Smooth muscle cell (in vitro differentiated cells): Measurements from ENCODE around the gene H1-8. TPM values are rescaled to one million over a fixed set of nuclear protein-coding genes. Genes with fewer than 3 reads are reported as not detected.

ENCODE experiments used
- DNase-seq: peaks from one replicate; lab custom pipeline; 2025; ENCODE audit not compliant: unreplicated experiment; lab: John Stamatoyannopoulos, UW
- H2AFZ ChIP-seq: fragments of 200-600 bp; sonication (generic); 2 replicates; pipeline ENCODE4 v1.6.0; 2016; ENCODE audit warnings: antibody characterized with exemption, low read depth, mild to moderate bottlenecking
- H3F3A ChIP-seq: fragments of 200-600 bp; sonication (generic); 2 replicates; pipeline ENCODE4 v1.6.0; 2017; ENCODE audit warnings: antibody characterized with exemption, low read depth
- H3K27ac ChIP-seq: fragments of 200-600 bp; sonication (generic); 2 replicates; pipeline ENCODE4 v1.5.1; 2016; ENCODE audit warnings: low read depth, mild to moderate bottlenecking
- H3K27me3 ChIP-seq: fragments of 200-600 bp; sonication (generic); 2 replicates; pipeline ENCODE4 v1.6.1; 2016; ENCODE audit warnings: low read depth, mild to moderate bottlenecking
- H3K36me3 ChIP-seq: fragments of 200-600 bp; sonication (generic); 2 replicates; pipeline ENCODE4 v1.5.1; 2016; ENCODE audit warnings: low read depth
- H3K4me1 ChIP-seq: fragments of 200-600 bp; sonication (generic); 2 replicates; pipeline ENCODE4 v1.5.1; 2016; ENCODE audit warnings: low read depth
- H3K4me2 ChIP-seq: fragments of 200-600 bp; sonication (generic); 2 replicates; pipeline ENCODE4 v1.6.0; 2016; ENCODE audit warnings: mild to moderate bottlenecking
- H3K4me3 ChIP-seq: fragments of 200-600 bp; sonication (generic); 2 replicates; pipeline ENCODE4 v1.5.1; 2016; ENCODE audit warnings: mild to moderate bottlenecking
- H3K79me2 ChIP-seq: fragments of 200-600 bp; sonication (generic); 2 replicates; pipeline ENCODE4 v1.6.0; 2016; ENCODE audit warnings: low read depth, mild to moderate bottlenecking
- H3K9ac ChIP-seq: fragments of 200-600 bp; sonication (generic); 2 replicates; pipeline ENCODE4 v1.6.0; 2016; ENCODE audit warnings: low read depth
- H3K9me3 ChIP-seq: fragments of 200-600 bp; sonication (generic); replicated peaks from 2 replicates; pipeline ENCODE4 v1.5.1; 2016; ENCODE audit warnings: low read depth
- H4K20me1 ChIP-seq: fragments of 200-600 bp; sonication (generic); 2 replicates; pipeline ENCODE4 v1.6.0; 2016; ENCODE audit warnings: low read depth
- WGBS: methylation state at CpG from one replicate; pipeline ENCODE4 v1.1.7; 2016; ENCODE audit warnings: low lambda C conversion rate; 5-methylcytosine and 5-hydroxymethylcytosine counted together
- polyA plus RNA-seq: library from polyadenylated mRNA; unstranded; fragments of >200 nt; fragmentation: Nextera tagmentation; extraction: Ambion mirVana; gene quantifications from 2 replicates; pipeline ENCODE4 v1.2.1, GENCODE V29; 2016
- total RNA-seq: library from RNA; depleted of rRNA; stranded (reverse); fragments of >200 nt; gene quantifications from 2 replicates; pipeline ENCODE4 v1.2.3, GENCODE V29; 2014
- TF ChIP-seq, protein P1 (sequence below): fragments of 200-600 bp; sonication (generic); IDR thresholded peaks from 2 replicates; pipeline ENCODE4 v1.5.1; 2017; ENCODE audit warnings: borderline replicate concordance, mild to moderate bottlenecking, antibody characterized with exemption; ENCODE audit not compliant: insufficient read depth, poor library complexity, severe bottlenecking

The H1-8 gene
- total and polyA plus RNA-seq, 2 experiments from 2014 or later: not detected

DNA sequence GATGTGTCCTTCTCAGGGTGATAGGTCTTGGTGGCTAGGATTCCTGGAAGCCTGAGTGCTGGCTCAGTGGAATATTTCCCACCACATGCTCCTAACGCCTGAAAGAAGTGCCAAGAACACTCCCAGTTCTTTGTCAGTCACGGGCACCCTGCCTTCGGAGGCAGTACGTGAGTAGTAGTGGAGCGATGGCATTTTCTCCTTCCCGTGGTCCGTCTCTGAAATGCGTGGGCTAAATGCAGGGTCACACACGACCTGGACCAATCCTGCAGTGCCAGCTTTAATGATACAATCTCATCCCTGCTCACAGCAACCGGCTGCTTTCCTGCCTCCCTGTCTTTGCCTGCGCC is 14.5 kb downstream of the H1-8 start:
- no peak overlapping the region for H2AFZ ChIP-seq
- H3K4me3 ChIP-seq: no peak overlapping the region
- no peak overlapping the region for H3K4me2 ChIP-seq
- H3K9ac ChIP-seq: no peak overlapping the region
- no peaks in the 10 kb centered on the region for H3K36me3 ChIP-seq
- H3K79me2 ChIP-seq: no peaks in the 10 kb centered on the region
- H3K27ac ChIP-seq: peak overlapping the region; percentile 81
- no peaks in the 10 kb centered on the region for H4K20me1 ChIP-seq
- TF ChIP-seq, protein P1, sequence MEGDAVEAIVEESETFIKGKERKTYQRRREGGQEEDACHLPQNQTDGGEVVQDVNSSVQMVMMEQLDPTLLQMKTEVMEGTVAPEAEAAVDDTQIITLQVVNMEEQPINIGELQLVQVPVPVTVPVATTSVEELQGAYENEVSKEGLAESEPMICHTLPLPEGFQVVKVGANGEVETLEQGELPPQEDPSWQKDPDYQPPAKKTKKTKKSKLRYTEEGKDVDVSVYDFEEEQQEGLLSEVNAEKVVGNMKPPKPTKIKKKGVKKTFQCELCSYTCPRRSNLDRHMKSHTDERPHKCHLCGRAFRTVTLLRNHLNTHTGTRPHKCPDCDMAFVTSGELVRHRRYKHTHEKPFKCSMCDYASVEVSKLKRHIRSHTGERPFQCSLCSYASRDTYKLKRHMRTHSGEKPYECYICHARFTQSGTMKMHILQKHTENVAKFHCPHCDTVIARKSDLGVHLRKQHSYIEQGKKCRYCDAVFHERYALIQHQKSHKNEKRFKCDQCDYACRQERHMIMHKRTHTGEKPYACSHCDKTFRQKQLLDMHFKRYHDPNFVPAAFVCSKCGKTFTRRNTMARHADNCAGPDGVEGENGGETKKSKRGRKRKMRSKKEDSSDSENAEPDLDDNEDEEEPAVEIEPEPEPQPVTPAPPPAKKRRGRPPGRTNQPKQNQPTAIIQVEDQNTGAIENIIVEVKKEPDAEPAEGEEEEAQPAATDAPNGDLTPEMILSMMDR: no peak
- WGBS: 83% methylated on average over 11 of the region's 11 CpGs
- DNase-seq: no peak
- H3K4me1 ChIP-seq: peaks cover 28% of the 10 kb centered on the region
- H3K9me3 ChIP-seq: no peaks in the 10 kb centered on the region
- H3K27me3 ChIP-seq: no peaks in the 10 kb centered on the region
- peaks cover 19% of the 10 kb centered on the region for H3F3A ChIP-seq

DNA sequence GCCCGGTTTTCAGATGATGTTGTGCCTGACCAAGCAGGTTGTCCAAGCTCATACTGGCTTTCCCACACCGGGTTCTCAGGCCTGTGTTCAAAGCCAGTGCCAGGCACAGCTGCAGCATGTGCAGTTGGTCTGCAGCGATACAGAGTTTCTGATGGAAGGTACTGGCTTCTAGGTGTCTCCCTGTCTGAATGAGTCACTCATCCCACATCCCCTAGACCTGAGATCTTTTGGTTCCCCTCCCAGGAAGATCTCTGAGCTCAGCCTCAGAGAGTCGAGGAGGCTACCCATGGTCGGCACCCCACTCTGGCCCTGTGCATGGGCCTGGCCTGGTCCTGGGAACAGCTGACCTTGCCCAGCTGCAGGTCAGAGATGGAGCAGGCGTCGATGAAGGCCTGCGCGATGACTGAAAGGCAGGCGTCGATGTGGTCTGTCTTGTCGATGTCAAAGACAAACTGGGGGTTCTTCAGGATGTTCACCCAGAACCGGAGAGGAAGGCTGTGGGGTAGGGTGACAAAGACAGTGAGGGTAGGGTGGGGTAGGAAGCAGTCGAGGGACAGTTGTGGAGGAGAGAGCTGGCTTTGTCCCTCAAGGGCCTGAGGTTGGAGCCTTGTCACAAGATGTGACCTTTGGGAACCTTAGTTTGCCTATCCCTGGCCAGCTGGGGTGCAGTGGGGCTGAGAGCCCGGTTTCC is 15.3 kb downstream of the H1-8 start:
- no peak for DNase-seq
- H3K79me2 ChIP-seq: no peaks in the 10 kb centered on the region
- 89% methylated on average over 15 of the region's 15 CpGs for WGBS

DNA sequence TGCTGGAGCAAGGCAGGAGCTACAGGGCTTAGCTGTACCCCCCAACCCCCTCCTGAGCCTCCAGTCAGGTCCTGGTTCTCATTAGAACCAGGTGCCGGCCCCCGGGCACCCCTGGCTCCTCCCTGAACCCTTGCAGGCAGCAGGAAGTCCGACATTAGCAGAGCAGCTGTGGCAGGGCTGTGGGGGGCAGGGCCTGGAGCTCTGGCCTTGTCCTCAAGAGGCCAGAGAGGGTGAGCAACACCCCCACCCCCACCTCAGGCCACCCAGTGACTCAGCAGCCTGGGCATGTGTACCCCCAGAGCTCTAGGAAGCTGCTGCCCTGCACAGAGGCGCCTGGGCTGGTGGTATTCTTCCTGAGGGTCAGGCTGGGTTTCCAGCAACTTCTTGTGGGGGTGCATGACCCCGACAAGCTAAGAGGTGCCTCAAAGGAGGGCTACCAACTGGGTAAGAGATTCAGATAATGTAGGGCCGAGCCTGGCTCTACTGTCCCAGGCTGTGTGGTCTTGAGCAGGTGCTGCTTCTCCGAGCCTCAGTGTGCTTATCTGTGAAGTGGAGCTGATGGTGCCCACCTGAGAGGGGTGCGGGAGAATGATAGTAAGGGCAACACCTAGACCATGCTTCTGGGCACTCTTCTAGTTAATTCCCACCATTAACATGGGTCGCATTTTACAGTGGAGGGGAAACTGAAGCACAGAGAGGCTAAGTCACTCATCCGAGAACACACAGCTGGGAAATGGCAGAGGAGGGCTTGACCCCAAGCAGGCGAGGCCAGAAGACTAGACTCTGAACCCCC is 16.0 kb downstream of the H1-8 start:
- TF ChIP-seq, protein P1: no peak
- peak overlapping the region; percentile 81 for H3K27ac ChIP-seq
- no peaks in the 10 kb centered on the region for H3K36me3 ChIP-seq
- H3K4me1 ChIP-seq: peaks cover 28% of the 10 kb centered on the region
- H3K4me2 ChIP-seq: peak overlapping the region; percentile 74
- H3K79me2 ChIP-seq: no peaks in the 10 kb centered on the region
- no peak overlapping the region for H2AFZ ChIP-seq
- peaks cover 18% of the 10 kb centered on the region for H3F3A ChIP-seq
- 67% methylated on average over 11 of the region's 11 CpGs for WGBS
- no peaks in the 10 kb centered on the region for H3K9me3 ChIP-seq
- no peak overlapping the region for H3K9ac ChIP-seq
- no peaks in the 10 kb centered on the region for H3K27me3 ChIP-seq
- no peak overlapping the region for H3K4me3 ChIP-seq
- peak; percentile 9 for DNase-seq
- no peaks in the 10 kb centered on the region for H4K20me1 ChIP-seq

More for the DNA sequence above, 15.3 kb downstream of the H1-8 start:
- Histone ChIP-seq H3K27me3 (no peaks in the 10 kb centered on the region), H3K27ac (peak overlapping the region; percentile 81), H3K36me3 (no peaks in the 10 kb centered on the region), H3K4me1 (peaks cover 28% of the 10 kb centered on the region), H3K9ac (no peak overlapping the region), H3K4me2 (peak overlapping the region; percentile 74), H3K9me3 (no peaks in the 10 kb centered on the region), H2AFZ (no peak overlapping the region), H3F3A (peaks cover 19% of the 10 kb centered on the region), H3K4me3 (no peak overlapping the region), H4K20me1 (no peaks in the 10 kb centered on the region)
- TF ChIP-seq, protein P1: no peak
